Measurements from ENCODE around the gene KTN1. TPM values are rescaled to one million over a fixed set of nuclear protein-coding genes. Genes with fewer than 3 reads are reported as not detected.

Gene KTN1
- total RNA-seq, 1 experiment from 2014 or later: 125 TPM

DNA sequence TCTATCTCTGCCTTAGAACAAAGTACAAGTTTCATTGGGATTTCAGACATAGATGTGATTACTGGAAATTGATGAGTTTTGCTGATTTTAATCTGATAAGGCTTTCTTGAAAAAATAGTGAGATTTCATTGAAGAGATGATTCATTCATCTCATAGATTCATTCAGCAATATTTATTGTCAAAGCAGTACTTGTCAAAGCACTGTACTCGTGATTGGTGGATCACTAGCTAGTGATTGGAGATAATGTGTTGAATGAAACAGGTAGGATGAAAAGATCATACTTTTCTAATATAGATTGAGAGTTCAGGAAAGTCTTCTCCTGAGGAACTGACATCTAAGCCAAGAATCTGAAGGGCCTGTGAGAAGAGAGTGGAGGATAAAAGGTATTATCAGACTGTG lies 71.0 kb downstream of the KTN1 start:
- ChIA-PET POLR2A (no interaction called here), CTCF (interaction anchor here (1.2 kb wide), 1 partner anchor 234 kb away, joined by 4 read pairs; no protein-coding TSS in a partner anchor)
- no peak for ATAC-seq
- Mint-ChIP-seq H3K4me3 (no peak overlapping the region), H3K9me3 (no peaks in the 10 kb centered on the region), H3K36me3 (peaks cover 61% of the 10 kb centered on the region), H3K4me1 (no peaks in the 10 kb centered on the region), H3K27ac (no peak overlapping the region), H3K27me3 (ENCODE audit: low read depth) (no peaks in the 10 kb centered on the region)
- TF ChIP-seq CREB1 (CRISPR knock-in tag; IDR thresholded peaks at IDR 0.05): no peak
- TF ChIP-seq, protein P1, sequence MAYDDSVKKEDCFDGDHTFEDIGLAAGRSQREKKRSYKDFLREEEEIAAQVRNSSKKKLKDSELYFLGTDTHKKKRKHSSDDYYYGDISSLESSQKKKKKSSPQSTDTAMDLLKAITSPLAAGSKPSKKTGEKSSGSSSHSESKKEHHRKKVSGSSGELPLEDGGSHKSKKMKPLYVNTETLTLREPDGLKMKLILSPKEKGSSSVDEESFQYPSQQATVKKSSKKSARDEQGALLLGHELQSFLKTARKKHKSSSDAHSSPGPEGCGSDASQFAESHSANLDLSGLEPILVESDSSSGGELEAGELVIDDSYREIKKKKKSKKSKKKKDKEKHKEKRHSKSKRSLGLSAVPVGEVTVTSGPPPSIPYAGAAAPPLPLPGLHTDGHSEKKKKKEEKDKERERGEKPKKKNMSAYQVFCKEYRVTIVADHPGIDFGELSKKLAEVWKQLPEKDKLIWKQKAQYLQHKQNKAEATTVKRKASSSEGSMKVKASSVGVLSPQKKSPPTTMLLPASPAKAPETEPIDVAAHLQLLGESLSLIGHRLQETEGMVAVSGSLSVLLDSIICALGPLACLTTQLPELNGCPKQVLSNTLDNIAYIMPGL (CRISPR knock-in tag; IDR thresholded peaks at IDR 0.05): no peak
- TF ChIP-seq, protein P2, sequence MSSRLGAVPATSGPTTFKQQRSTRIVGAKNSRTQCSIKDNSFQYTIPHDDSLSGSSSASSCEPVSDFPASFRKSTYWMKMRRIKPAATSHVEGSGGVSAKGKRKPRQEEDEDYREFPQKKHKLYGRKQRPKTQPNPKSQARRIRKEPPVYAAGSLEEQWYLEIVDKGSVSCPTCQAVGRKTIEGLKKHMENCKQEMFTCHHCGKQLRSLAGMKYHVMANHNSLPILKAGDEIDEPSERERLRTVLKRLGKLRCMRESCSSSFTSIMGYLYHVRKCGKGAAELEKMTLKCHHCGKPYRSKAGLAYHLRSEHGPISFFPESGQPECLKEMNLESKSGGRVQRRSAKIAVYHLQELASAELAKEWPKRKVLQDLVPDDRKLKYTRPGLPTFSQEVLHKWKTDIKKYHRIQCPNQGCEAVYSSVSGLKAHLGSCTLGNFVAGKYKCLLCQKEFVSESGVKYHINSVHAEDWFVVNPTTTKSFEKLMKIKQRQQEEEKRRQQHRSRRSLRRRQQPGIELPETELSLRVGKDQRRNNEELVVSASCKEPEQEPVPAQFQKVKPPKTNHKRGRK (CRISPR knock-in tag; IDR thresholded peaks at IDR 0.05; ENCODE audit: borderline replicate concordance): no peak
- no peak for TF ChIP-seq ZNF219 (CRISPR knock-in tag; IDR thresholded peaks at IDR 0.05; ENCODE audit: borderline replicate concordance)
- TF ChIP-seq SOX15 (CRISPR knock-in tag; IDR thresholded peaks at IDR 0.05): no peak
- no peak for TF ChIP-seq MYBL2 (CRISPR knock-in tag; IDR thresholded peaks at IDR 0.05)
- no peak for TF ChIP-seq GTF2I (CRISPR knock-in tag; conservative IDR thresholded peaks at IDR 0.05)
- TF ChIP-seq, protein P3, sequence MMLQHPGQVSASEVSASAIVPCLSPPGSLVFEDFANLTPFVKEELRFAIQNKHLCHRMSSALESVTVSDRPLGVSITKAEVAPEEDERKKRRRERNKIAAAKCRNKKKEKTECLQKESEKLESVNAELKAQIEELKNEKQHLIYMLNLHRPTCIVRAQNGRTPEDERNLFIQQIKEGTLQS (CRISPR knock-in tag; conservative IDR thresholded peaks at IDR 0.05): no peak
- TF ChIP-seq NFATC4 (CRISPR knock-in tag; IDR thresholded peaks at IDR 0.05): no peak
- no peak for TF ChIP-seq ZNF138 (CRISPR knock-in tag; conservative IDR thresholded peaks at IDR 0.05)
- TF ChIP-seq ELF4 (CRISPR knock-in tag; IDR thresholded peaks at IDR 0.05; ENCODE audit: low read depth): no peak
- TF ChIP-seq, protein P4, sequence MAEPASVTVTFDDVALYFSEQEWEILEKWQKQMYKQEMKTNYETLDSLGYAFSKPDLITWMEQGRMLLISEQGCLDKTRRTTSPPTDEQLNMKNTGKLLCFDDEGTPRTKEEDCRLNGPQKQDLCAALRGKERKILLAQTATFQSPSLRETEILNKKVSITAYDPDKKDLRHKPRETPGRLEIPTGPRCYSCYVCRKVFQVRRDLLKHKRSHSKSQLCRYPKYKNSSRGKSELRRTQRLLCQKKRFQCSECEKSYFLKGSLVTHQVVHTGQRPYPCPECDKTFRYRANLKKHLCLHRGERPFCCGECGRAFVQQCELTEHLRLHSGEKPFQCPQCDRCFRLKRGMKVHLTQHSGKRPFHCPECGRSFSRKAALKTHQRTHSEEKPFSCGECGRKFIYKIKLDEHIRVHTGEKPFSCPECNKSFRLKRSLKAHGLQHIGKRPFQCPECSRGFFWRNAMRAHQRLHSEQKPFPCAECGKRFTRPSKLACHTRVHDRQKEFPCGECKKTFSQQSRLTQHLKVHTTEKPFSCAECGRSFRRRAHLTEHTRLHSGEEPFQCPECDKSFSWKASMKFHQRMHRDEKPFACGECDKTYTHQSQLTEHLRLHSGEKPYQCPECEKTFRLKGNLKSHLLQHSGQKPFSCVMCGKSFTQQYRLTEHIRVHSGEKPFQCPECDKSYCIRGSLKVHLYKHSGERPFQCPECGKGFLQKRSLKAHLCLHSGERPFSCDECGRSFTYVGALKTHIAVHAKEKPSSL (CRISPR knock-in tag; conservative IDR thresholded peaks at IDR 0.05): no peak
- TF ChIP-seq MXD4 (CRISPR knock-in tag; IDR thresholded peaks at IDR 0.05; ENCODE audit: borderline replicate concordance): no peak
- no peak for TF ChIP-seq NR3C1 (CRISPR knock-in tag; conservative IDR thresholded peaks at IDR 0.05; ENCODE audit: low read depth)
- no peak for TF ChIP-seq ATF1 (CRISPR knock-in tag; IDR thresholded peaks at IDR 0.05)
- TF ChIP-seq, protein P5, sequence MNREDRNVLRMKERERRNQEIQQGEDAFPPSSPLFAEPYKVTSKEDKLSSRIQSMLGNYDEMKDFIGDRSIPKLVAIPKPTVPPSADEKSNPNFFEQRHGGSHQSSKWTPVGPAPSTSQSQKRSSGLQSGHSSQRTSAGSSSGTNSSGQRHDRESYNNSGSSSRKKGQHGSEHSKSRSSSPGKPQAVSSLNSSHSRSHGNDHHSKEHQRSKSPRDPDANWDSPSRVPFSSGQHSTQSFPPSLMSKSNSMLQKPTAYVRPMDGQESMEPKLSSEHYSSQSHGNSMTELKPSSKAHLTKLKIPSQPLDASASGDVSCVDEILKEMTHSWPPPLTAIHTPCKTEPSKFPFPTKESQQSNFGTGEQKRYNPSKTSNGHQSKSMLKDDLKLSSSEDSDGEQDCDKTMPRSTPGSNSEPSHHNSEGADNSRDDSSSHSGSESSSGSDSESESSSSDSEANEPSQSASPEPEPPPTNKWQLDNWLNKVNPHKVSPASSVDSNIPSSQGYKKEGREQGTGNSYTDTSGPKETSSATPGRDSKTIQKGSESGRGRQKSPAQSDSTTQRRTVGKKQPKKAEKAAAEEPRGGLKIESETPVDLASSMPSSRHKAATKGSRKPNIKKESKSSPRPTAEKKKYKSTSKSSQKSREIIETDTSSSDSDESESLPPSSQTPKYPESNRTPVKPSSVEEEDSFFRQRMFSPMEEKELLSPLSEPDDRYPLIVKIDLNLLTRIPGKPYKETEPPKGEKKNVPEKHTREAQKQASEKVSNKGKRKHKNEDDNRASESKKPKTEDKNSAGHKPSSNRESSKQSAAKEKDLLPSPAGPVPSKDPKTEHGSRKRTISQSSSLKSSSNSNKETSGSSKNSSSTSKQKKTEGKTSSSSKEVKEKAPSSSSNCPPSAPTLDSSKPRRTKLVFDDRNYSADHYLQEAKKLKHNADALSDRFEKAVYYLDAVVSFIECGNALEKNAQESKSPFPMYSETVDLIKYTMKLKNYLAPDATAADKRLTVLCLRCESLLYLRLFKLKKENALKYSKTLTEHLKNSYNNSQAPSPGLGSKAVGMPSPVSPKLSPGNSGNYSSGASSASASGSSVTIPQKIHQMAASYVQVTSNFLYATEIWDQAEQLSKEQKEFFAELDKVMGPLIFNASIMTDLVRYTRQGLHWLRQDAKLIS (CRISPR knock-in tag; IDR thresholded peaks at IDR 0.05; ENCODE audit: borderline replicate concordance): no peak
- no peak for TF ChIP-seq NR2C2 (CRISPR knock-in tag; IDR thresholded peaks at IDR 0.05)
- DNase-seq (ENCODE audit: low spot score): no peak

DNA sequence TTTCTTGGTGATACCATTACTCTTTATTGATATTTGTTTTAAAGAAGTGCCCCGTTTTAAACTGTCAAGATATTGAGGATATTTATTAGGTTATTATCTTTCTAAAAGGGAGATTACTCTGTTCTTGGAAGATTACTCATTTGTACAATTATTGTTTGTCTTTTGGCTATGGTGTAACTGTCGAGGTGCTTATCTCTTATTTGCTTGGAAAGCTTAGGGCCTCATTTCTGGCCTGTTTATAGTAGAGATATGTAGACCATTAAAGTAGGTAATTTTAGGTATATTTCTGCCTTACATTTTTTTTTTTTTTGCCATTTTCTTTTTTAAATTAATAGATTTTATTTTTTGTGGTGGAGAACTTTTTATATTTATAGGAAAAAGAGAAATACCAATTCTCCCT lies 74.2 kb downstream of the KTN1 start:
- ChIA-PET POLR2A (no interaction called here), CTCF (no interaction called here)
- ATAC-seq: no peak
- H3K4me1 Mint-ChIP-seq: no peaks in the 10 kb centered on the region
- H3K27ac Mint-ChIP-seq: no peak overlapping the region
- H3K36me3 Mint-ChIP-seq: peaks cover 61% of the 10 kb centered on the region
- no peak for DNase-seq (ENCODE audit: low spot score)
- H3K9me3 Mint-ChIP-seq: no peaks in the 10 kb centered on the region
- TF ChIP-seq SMAD4 (CRISPR knock-in tag; IDR thresholded peaks at IDR 0.05) (no peak), ZNF396 (CRISPR knock-in tag; IDR thresholded peaks at IDR 0.05; ENCODE audit: borderline replicate concordance) (no peak)
- H3K4me3 Mint-ChIP-seq: no peak overlapping the region
- H3K27me3 Mint-ChIP-seq (ENCODE audit: low read depth): no peaks in the 10 kb centered on the region
